Activated CD4-positive, alpha-beta T cell treated with anti-CD3 and anti-CD28 coated beads for 4 hours (primary cell): Measurements from ENCODE around the gene HTR6.
"Not testable (repeated sequence)": the region's sequence is repeated elsewhere in the genome, so short reads cannot be mapped to it uniquely, and the experiment has no call there.

Experiments
- DNase-seq, 2 donors: peaks; one replicate each; pipeline ENCODE4 v3.0.0-alpha.2; 2020

HTR6 gene

GRCh38 chr1:19664453-19665185 is at the start of gene HTR6:
HTR6 (plus strand) TSS chr1:19664875; CDS start chr1:19665754, 879 bp downstream.
- DNase-seq = peak in 1 of 2 donors; percentile 38

- DNase-seq = no peak
Measured at GRCh38 chr1:19615438-19615837, 49.2 kb upstream of the HTR6 start.

GRCh38 chr1:19616489-19616888 is 48.2 kb upstream of the HTR6 start:
- no peak for DNase-seq

- no peak for DNase-seq
Measured at GRCh38 chr1:19617376-19617775, 47.3 kb upstream of the HTR6 start.

GRCh38 chr1:19618428-19618827 is 46.2 kb upstream of the HTR6 start:
- DNase-seq = no peak

GRCh38 chr1:19619697-19620384 is 44.8 kb upstream of the HTR6 start:
- no peak for DNase-seq

GRCh38 chr1:19620786-19621185 is 43.9 kb upstream of the HTR6 start:
- DNase-seq = no peak

- DNase-seq = no peak
Measured at GRCh38 chr1:19621274-19621950, 43.3 kb upstream of the HTR6 start.

- DNase-seq = no peak
Measured at GRCh38 chr1:19622204-19622603, 42.5 kb upstream of the HTR6 start.

- no peak for DNase-seq
Measured at GRCh38 chr1:19623523-19623922, 41.2 kb upstream of the HTR6 start.

GRCh38 chr1:19625291-19625937 is 39.3 kb upstream of the HTR6 start:
- no peak for DNase-seq

GRCh38 chr1:19628879-19629278 is 35.8 kb upstream of the HTR6 start:
- no peak for DNase-seq

GRCh38 chr1:19629357-19629756 is 35.3 kb upstream of the HTR6 start:
- DNase-seq = no peak

- not testable (repeated sequence) for DNase-seq
Measured at GRCh38 chr1:19630192-19630591, 34.5 kb upstream of the HTR6 start.

- DNase-seq = no peak
Measured at GRCh38 chr1:19630720-19631395, 33.8 kb upstream of the HTR6 start.

GRCh38 chr1:19632211-19632610 is 32.5 kb upstream of the HTR6 start:
- DNase-seq = no peak

GRCh38 chr1:19633106-19633505 is 31.6 kb upstream of the HTR6 start:
- no peak for DNase-seq

GRCh38 chr1:19635064-19635463 is 29.6 kb upstream of the HTR6 start:
- DNase-seq = not testable (repeated sequence)

- no peak for DNase-seq
Measured at GRCh38 chr1:19635646-19636045, 29.0 kb upstream of the HTR6 start.

GRCh38 chr1:19636065-19636464 is 28.6 kb upstream of the HTR6 start:
- no peak for DNase-seq

- DNase-seq = not testable (repeated sequence)
Measured at GRCh38 chr1:19636749-19637148, 27.9 kb upstream of the HTR6 start.

GRCh38 chr1:19637606-19638005 is 27.1 kb upstream of the HTR6 start:
- DNase-seq = no peak

GRCh38 chr1:19639228-19639627 is 25.4 kb upstream of the HTR6 start:
- not testable (repeated sequence) for DNase-seq
